HFFc6 (cell line): ENCODE data around the gene MEIS1. TPM values are rescaled to one million over a fixed set of nuclear protein-coding genes. Genes with fewer than 3 reads are reported as not detected.

Experiments
- DNase-seq: peaks from one replicate; pipeline ENCODE4 v3.0.0-alpha.2; 2018
- H3K27ac Mint-ChIP-seq: 2 replicates; pipeline ENCODE4 v1.8.0; 2020; ENCODE audit warnings: mild to moderate bottlenecking, mixed read lengths
- H3K27me3 Mint-ChIP-seq: 2 replicates; pipeline ENCODE4 v1.8.0; 2021; ENCODE audit warnings: mild to moderate bottlenecking, moderate library complexity, mixed read lengths; ENCODE audit not compliant: insufficient read depth
- H3K36me3 Mint-ChIP-seq: 2 replicates; pipeline ENCODE4 v1.8.0; 2021; ENCODE audit warnings: low read depth, mixed read lengths
- H3K4me1 Mint-ChIP-seq: 2 replicates; pipeline ENCODE4 v1.8.0; 2020; ENCODE audit warnings: low read depth, mixed read lengths
- H3K4me3 Mint-ChIP-seq: 2 replicates; pipeline ENCODE4 v1.8.0; 2020; ENCODE audit warnings: mild to moderate bottlenecking, moderate library complexity, mixed read lengths
- H3K9me3 Mint-ChIP-seq: 2 replicates; pipeline ENCODE4 v1.8.0; 2020; ENCODE audit warnings: mild to moderate bottlenecking, mixed read lengths
- CTCF ChIP-seq: fragments of 200-600 bp; sonication (generic); IDR thresholded peaks from 2 replicates; pipeline ENCODE4 v1.5.0; 2021; ENCODE audit warnings: antibody characterized with exemption, mild to moderate bottlenecking
- total RNA-seq, 6 experiments: library from RNA; stranded (reverse); fragmentation: NEBNext Ultra II Directional; extraction: Animal tissue kit (Norgen Biotek cat#: 25700); gene quantifications; 2 replicates in 1 of 6; 3 replicates in 5 of 6; pipeline ENCODE4 v1.2.3, GENCODE V29; 2021

MEIS1 gene
- total RNA-seq, 6 experiments from 2014 or later = 69.1 to 85.4 (median 74.1) TPM

DNA sequence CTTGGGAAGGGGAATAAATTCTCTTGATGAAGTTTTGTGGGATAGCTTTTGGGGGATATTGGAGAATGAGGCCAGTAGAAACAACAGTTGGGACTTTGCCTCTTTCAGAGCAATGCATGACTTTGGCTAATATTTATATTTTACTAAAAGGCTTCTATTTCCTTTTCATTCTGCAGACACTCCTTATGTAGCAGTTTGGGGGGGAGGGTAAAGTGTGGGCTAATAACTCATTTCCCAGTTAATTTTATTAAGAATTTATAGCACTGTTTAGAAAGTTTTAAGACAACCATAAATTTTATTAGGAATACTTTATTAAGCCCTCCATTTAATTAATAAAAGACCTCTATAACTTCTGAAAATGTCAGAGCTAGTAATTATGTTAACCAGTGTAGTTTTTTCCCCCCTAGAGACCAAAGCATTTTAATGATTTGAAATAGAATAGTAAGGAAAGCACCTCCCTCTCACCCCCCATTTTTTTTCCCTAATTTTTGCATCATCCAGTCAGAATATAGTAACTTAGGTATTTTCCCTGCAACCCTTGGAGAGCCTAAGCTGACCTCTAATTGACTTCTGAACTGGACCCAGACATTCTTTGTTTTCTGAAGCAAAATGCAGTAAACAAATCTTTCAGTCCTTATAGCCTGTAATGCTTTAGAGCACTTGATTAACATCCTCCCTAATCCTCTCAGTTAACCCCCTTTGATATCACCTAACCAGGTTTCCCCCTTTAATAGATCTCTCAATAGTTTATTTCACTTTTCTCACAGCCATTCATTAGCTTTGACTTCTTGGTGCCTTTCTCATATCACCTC, 5.0 kb upstream of the MEIS1 start:
- no peak for TF ChIP-seq CTCF
- H3K4me3 Mint-ChIP-seq = no peak overlapping the region
- peaks cover 5% of the 10 kb centered on the region; the same call in 1 of the 2 replicates for H3K36me3 Mint-ChIP-seq
- no peaks in the 10 kb centered on the region for H3K9me3 Mint-ChIP-seq
- peaks cover 25% of the 10 kb centered on the region for H3K4me1 Mint-ChIP-seq
- no peak overlapping the region for H3K27ac Mint-ChIP-seq
- H3K27me3 Mint-ChIP-seq = peaks cover 13% of the 10 kb centered on the region
- no peak for DNase-seq

- no peak overlapping the region for H3K27ac Mint-ChIP-seq
- no peak overlapping the region for H3K4me3 Mint-ChIP-seq
Measured at GRCh38 chr2:66430505-66431273, 4.2 kb upstream of the MEIS1 start.

DNA sequence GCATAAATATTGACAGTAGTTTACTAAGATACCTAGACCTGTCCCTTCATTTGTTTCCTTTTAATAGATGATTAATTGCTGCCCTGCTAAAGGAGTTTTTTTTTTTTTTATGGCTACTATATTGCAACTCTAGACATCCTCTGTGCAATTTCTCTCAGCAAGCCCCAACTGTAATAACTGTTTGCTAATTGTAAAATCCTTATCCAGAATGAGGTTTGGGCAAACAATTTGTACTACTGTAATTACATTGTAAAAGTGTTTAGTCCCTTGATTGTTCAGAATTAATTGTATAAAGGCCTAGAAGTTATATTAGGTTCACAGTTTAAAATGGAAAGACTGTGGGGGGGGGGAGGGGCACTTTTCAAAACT, 3.7 kb upstream of the MEIS1 start:
- no peaks in the 10 kb centered on the region; the same call in 1 of the 2 replicates for H3K9me3 Mint-ChIP-seq
- peaks cover 12% of the 10 kb centered on the region for H3K4me1 Mint-ChIP-seq
- DNase-seq = no peak
- H3K27me3 Mint-ChIP-seq = peaks cover 15% of the 10 kb centered on the region
- H3K27ac Mint-ChIP-seq = no peak overlapping the region
- no peak for TF ChIP-seq CTCF
- no peak overlapping the region for H3K4me3 Mint-ChIP-seq
- H3K36me3 Mint-ChIP-seq = peaks cover 17% of the 10 kb centered on the region

More at GRCh38 chr2:66430505-66431273, 4.2 kb upstream of the MEIS1 start:
- DNase-seq = no peak
- Mint-ChIP-seq H3K9me3 (no peaks in the 10 kb centered on the region; the same call in 1 of the 2 replicates), H3K27me3 (peaks cover 18% of the 10 kb centered on the region), H3K4me1 (peaks cover 18% of the 10 kb centered on the region), H3K36me3 (peaks cover 13% of the 10 kb centered on the region)
- no peak for TF ChIP-seq CTCF

- Mint-ChIP-seq H3K36me3 (peaks cover 24% of the 10 kb centered on the region), H3K9me3 (no peaks in the 10 kb centered on the region; the same call in 1 of the 2 replicates), H3K27ac (peak overlapping the region; percentile 96), H3K27me3 (peaks cover 15% of the 10 kb centered on the region), H3K4me1 (peaks cover 12% of the 10 kb centered on the region), H3K4me3 (peak overlapping the region; percentile 96)
- DNase-seq = no peak
- no peak for TF ChIP-seq CTCF
Measured at GRCh38 chr2:66431846-66432587, 2.9 kb upstream of the MEIS1 start.
